Smooth muscle cell (in vitro differentiated cells): ENCODE data around the gene MS4A15. TPM values are rescaled to one million over a fixed set of nuclear protein-coding genes. Genes with fewer than 3 reads are reported as not detected.
A peak's percentile ranks its signal among the peaks of the same experiment; 100 is the strongest.

Source experiments
- DNase-seq: peaks from one replicate; lab custom pipeline; 2025; ENCODE audit not compliant: unreplicated experiment; lab: John Stamatoyannopoulos, UW
- H2AFZ ChIP-seq: fragments of 200-600 bp; sonication (generic); 2 replicates; pipeline ENCODE4 v1.6.0; 2016; ENCODE audit warnings: antibody characterized with exemption, low read depth, mild to moderate bottlenecking
- H3F3A ChIP-seq: fragments of 200-600 bp; sonication (generic); 2 replicates; pipeline ENCODE4 v1.6.0; 2017; ENCODE audit warnings: antibody characterized with exemption, low read depth
- H3K27ac ChIP-seq: fragments of 200-600 bp; sonication (generic); 2 replicates; pipeline ENCODE4 v1.5.1; 2016; ENCODE audit warnings: low read depth, mild to moderate bottlenecking
- H3K27me3 ChIP-seq: fragments of 200-600 bp; sonication (generic); 2 replicates; pipeline ENCODE4 v1.6.1; 2016; ENCODE audit warnings: low read depth, mild to moderate bottlenecking
- H3K36me3 ChIP-seq: fragments of 200-600 bp; sonication (generic); 2 replicates; pipeline ENCODE4 v1.5.1; 2016; ENCODE audit warnings: low read depth
- H3K4me1 ChIP-seq: fragments of 200-600 bp; sonication (generic); 2 replicates; pipeline ENCODE4 v1.5.1; 2016; ENCODE audit warnings: low read depth
- H3K4me2 ChIP-seq: fragments of 200-600 bp; sonication (generic); 2 replicates; pipeline ENCODE4 v1.6.0; 2016; ENCODE audit warnings: mild to moderate bottlenecking
- H3K4me3 ChIP-seq: fragments of 200-600 bp; sonication (generic); 2 replicates; pipeline ENCODE4 v1.5.1; 2016; ENCODE audit warnings: mild to moderate bottlenecking
- H3K79me2 ChIP-seq: fragments of 200-600 bp; sonication (generic); 2 replicates; pipeline ENCODE4 v1.6.0; 2016; ENCODE audit warnings: low read depth, mild to moderate bottlenecking
- H3K9ac ChIP-seq: fragments of 200-600 bp; sonication (generic); 2 replicates; pipeline ENCODE4 v1.6.0; 2016; ENCODE audit warnings: low read depth
- H3K9me3 ChIP-seq: fragments of 200-600 bp; sonication (generic); replicated peaks from 2 replicates; pipeline ENCODE4 v1.5.1; 2016; ENCODE audit warnings: low read depth
- H4K20me1 ChIP-seq: fragments of 200-600 bp; sonication (generic); 2 replicates; pipeline ENCODE4 v1.6.0; 2016; ENCODE audit warnings: low read depth
- CTCF ChIP-seq: fragments of 200-600 bp; sonication (generic); IDR thresholded peaks from 2 replicates; pipeline ENCODE4 v1.5.1; 2017; ENCODE audit warnings: borderline replicate concordance, mild to moderate bottlenecking, antibody characterized with exemption; ENCODE audit not compliant: insufficient read depth, poor library complexity, severe bottlenecking
- WGBS: methylation state at CpG from one replicate; pipeline ENCODE4 v1.1.7; 2016; ENCODE audit warnings: low lambda C conversion rate; 5-methylcytosine and 5-hydroxymethylcytosine counted together
- polyA plus RNA-seq: library from polyadenylated mRNA; unstranded; fragments of >200 nt; fragmentation: Nextera tagmentation; extraction: Ambion mirVana; gene quantifications from 2 replicates; pipeline ENCODE4 v1.2.1, GENCODE V29; 2016
- total RNA-seq: library from RNA; depleted of rRNA; stranded (reverse); fragments of >200 nt; gene quantifications from 2 replicates; pipeline ENCODE4 v1.2.3, GENCODE V29; 2014

The MS4A15 gene
- total and polyA plus RNA-seq, 2 experiments from 2014 or later, result not detected

DNA sequence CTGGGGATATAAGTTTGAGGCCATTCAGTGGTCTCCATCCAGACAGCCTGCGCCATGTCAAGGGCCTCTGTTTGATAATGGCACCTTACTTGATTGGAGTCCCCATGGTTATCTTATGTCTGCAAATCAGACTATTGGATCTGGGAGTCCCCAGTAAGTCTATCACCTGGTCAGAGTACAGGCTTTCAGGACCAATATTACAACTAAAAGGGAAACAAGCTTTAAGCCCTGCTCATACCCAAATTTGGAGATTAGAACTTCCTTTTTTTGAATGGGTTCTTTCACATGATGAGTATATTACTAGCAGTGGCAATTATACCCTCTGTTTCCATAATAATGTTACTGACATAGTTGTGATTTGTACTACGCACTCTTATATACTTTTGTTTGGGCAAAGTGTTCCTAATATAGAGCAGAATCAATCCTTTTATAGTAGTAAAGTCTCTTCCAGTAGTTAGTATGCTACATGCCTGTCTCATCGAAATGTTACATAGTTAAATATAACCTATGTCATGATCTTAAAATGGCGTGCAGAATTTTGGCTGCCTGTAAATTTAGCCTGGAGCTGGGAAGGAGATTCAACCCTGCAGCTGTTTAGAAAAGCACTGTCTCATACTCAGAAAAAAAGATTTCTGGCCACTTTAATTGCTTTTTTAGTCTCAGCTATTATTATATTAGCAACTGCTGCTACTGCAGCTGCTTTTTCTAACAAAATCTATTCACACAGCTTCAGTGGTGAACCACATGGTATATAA is 4.9 kb downstream of the MS4A15 start:
- Histone ChIP-seq H3F3A (no peaks in the 10 kb centered on the region), H3K9ac (no peak overlapping the region)
- 90% methylated on average over 4 of the region's 4 CpGs for WGBS

DNA sequence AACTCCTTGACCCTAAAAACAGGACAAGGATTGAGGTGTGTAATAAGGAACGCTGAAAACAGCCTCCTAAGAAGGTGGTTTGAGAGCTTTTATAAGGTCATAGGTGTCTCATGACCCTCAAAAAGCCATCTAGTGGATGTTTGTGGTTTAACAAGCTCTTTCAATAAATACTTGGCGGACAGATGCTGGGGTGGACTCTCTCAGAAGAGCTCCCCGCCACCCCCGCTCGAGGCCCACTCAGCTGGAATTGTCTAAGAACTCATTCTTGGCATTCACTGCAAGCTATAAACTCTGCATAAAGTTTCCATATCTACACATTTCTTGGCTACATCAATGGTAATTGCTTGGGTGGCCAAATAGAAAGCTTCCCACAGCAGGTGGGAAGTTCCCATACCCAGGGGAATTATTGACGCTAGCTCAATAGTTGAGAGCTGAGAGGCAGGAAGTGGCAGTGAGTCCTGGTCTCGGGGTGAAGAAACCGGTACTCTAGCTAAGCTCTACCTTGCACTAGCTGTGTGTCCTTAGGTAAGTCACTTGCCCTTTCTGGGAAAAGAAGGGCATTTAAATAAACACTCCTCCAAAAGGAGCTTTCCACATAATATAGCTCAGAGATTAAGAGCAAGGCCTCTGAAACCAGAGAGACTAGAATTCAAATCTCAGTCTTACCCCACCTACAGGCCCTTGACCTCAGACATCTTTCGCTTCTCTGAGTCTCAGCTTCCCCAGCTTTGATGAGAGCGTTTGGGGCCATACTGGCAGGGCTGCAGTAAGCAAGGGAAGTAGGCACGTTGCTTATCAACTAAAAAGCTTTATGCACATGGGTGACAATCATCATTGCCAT is 6.4 kb downstream of the MS4A15 start:
- no peak for DNase-seq
- no peaks in the 10 kb centered on the region for H3F3A ChIP-seq
- WGBS, result 59% methylated on average over 11 of the region's 11 CpGs

More for the DNA sequence above, 4.9 kb downstream of the MS4A15 start:
- no peak overlapping the region for H3K4me2 ChIP-seq
- H3K79me2 ChIP-seq, result no peaks in the 10 kb centered on the region
- no peak for TF ChIP-seq CTCF
- no peak overlapping the region for H2AFZ ChIP-seq
- H3K27ac ChIP-seq, result no peak overlapping the region
- no peaks in the 10 kb centered on the region for H3K9me3 ChIP-seq
- no peaks in the 10 kb centered on the region for H3K36me3 ChIP-seq
- H3K4me1 ChIP-seq, result no peaks in the 10 kb centered on the region
- no peaks in the 10 kb centered on the region for H4K20me1 ChIP-seq
- no peak for DNase-seq
- no peak overlapping the region for H3K4me3 ChIP-seq
- H3K27me3 ChIP-seq, result no peaks in the 10 kb centered on the region

DNA sequence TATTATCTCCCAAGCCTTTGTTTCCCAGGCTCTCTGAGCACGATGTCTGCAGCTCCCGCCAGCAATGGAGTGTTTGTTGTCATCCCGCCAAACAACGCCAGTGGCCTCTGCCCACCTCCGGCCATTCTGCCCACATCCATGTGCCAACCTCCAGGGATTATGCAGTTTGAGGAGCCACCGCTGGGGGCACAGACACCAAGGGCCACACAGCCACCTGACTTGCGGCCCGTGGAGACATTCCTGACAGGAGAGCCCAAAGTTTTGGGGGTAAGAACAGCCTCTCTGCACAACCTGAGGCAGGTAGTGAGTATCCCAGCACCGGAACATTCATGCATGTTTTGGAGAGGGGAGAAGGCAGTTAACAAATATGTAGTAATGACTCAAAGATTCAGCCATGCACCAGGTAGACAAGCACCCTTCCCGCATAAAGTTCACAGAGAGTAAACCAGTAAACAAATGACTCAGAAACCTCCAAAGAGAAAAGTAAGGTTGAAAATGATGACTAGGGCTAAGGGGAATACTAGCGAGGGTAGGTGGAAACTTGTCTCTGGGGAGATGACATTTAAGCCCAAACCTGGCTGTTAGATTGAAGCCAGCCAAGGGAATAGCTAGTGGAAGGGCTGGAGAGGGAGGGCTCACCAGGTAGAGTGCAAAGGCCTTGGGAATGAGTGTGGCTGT is 7.2 kb downstream of the MS4A15 start:
- Histone ChIP-seq H3K4me2 (no peak overlapping the region), H2AFZ (no peak overlapping the region), H3K4me1 (no peaks in the 10 kb centered on the region), H3K36me3 (no peaks in the 10 kb centered on the region), H3K9me3 (no peaks in the 10 kb centered on the region), H3K79me2 (no peaks in the 10 kb centered on the region), H3F3A (no peaks in the 10 kb centered on the region), H3K27ac (no peak overlapping the region), H4K20me1 (no peaks in the 10 kb centered on the region), H3K27me3 (no peaks in the 10 kb centered on the region), H3K4me3 (no peak overlapping the region), H3K9ac (no peak overlapping the region)
- no peak for TF ChIP-seq CTCF
- WGBS, result 87% methylated on average over 11 of the region's 11 CpGs
- DNase-seq, result no peak

More for the DNA sequence above, 6.4 kb downstream of the MS4A15 start:
- no peaks in the 10 kb centered on the region for H3K27me3 ChIP-seq
- no peaks in the 10 kb centered on the region for H3K9me3 ChIP-seq
- TF ChIP-seq CTCF, result peak; percentile 25
- no peak overlapping the region for H3K4me3 ChIP-seq
- no peaks in the 10 kb centered on the region for H3K79me2 ChIP-seq
- H3K27ac ChIP-seq, result no peak overlapping the region
- no peaks in the 10 kb centered on the region for H3K36me3 ChIP-seq
- H3K4me2 ChIP-seq, result no peak overlapping the region
- H3K9ac ChIP-seq, result no peak overlapping the region
- H4K20me1 ChIP-seq, result no peaks in the 10 kb centered on the region
- no peaks in the 10 kb centered on the region for H3K4me1 ChIP-seq
- no peak overlapping the region for H2AFZ ChIP-seq
